ENCODE data around the gene KDM3A.
"Not testable (repeated sequence)": the region's sequence is repeated elsewhere in the genome, so short reads cannot be mapped to it uniquely, and the experiment has no call there.

The KDM3A gene

GRCh38 chr2:86484385-86484784 is 43.2 kb downstream of the KDM3A start:
- DNase-seq, result no peak

DNA sequence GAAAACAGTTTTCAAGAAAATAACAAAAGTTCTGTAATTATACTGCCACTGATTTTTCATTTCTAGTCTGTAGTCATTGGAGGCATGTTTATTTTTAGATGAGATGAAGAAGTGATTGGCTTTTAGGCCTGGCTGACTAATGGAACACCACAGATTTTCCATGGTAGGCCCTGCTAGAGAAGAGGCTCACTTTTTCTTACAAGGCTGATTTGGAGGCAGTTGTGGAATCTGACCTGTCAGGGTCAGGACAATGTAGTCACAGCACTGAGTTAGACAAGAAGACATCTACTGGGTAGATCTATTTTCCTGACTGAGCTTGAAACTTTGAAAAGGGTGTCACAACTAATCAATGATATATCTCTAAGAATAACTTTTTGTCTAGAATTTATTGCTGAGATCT is 43.9 kb downstream of the KDM3A start:
- no peak for DNase-seq

- DNase-seq, result no peak
These were observed 44.6 kb downstream of the KDM3A start for GRCh38 chr2:86485802-86486201.

GRCh38 chr2:86487062-86487461 is 45.9 kb downstream of the KDM3A start:
- no peak for DNase-seq

GRCh38 chr2:86488561-86489250 is 47.5 kb downstream of the KDM3A start:
- DNase-seq, result no peak

- no peak for DNase-seq
These were observed 48.4 kb downstream of the KDM3A start for GRCh38 chr2:86489542-86489941.

GRCh38 chr2:86490245-86490644 is 49.1 kb downstream of the KDM3A start:
- DNase-seq, result no peak

DNA sequence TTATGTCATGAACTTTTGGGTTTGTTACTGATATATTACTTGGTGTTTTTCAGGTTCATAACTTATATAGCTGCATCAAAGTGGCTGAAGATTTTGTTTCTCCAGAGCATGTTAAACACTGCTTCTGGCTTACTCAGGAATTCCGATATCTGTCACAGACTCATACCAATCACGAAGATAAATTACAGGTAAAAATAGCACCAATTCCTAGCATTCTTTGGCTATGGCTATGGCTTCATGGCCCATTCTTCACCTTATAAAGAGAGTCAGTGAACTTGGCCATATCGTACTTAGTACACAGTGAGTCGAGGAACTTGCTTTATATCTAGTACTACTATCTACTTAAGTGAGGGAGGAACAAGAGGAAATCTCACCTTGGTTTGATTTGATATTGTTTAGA is 49.9 kb downstream of the KDM3A start:
- DNase-seq, result no peak

DNA sequence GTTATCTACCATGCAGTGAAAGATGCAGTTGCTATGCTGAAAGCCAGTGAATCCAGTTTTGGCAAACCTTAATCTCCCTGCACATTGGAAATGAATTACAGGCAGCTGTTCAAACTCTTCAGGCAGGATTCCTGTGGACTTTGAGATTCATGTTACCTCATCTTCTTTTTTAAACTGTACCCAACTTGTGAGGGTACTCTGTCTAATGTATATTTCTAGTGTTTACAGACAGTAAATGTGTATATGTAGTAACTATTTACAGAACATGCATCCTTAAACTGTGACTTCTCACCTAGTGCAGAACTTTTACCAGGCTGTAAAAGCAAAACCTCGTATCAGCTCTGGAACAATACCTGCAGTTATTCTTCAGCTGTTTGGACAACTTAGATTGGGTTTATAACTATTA is 50.9 kb downstream of the KDM3A start:
- no peak for DNase-seq

DNA sequence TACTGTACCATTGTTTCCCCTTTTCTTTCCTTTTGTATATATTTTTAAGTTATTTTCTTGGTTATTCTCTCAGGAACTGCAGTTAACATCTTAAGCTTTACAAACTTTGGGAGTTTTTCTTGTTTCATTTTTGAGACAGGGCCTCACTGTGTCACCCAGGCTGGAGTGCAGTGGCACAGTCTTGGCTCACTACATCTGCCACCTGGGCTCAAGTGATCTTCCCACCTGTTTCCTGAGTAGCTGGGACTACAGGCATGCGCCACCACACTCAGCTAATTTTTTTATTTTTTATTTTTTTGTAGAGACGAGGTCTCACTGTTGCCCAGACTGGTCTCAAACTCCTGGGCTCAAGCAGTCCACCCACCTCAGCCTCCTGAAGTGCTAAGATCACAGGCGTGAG is 55.2 kb downstream of the KDM3A start:
- not testable (repeated sequence) for DNase-seq

- DNase-seq, result no peak
These were observed 57.5 kb downstream of the KDM3A start for GRCh38 chr2:86498468-86499260.

DNA sequence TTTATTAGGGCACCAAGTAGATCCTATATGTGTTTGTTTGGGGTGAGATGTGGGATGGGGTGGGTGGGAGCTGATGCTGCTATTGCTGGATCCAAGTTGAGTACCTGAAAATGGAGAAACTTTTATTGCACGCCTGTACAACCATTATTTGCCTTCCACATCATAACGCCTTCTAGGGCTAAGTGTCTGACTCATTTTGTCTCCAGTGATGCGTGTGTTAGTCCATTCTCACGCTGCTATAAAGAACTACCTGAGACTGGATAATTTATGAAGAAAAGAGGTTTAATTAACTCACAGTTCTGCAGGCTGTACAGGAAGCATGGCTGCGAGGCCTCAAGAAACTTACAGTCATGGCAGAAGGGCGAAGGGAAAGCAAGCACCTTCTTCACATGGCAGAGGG is 58.2 kb downstream of the KDM3A start:
- DNase-seq, result no peak

- DNase-seq, result no peak
These were observed 59.3 kb downstream of the KDM3A start for GRCh38 chr2:86500325-86501083.

- DNase-seq, result no peak
These were observed 66.4 kb downstream of the KDM3A start for GRCh38 chr2:86507600-86507999.

- no peak for DNase-seq
These were observed 69.3 kb downstream of the KDM3A start for GRCh38 chr2:86510436-86510933.

GRCh38 chr2:86512034-86512433 is 70.9 kb downstream of the KDM3A start:
- no peak for DNase-seq

DNA sequence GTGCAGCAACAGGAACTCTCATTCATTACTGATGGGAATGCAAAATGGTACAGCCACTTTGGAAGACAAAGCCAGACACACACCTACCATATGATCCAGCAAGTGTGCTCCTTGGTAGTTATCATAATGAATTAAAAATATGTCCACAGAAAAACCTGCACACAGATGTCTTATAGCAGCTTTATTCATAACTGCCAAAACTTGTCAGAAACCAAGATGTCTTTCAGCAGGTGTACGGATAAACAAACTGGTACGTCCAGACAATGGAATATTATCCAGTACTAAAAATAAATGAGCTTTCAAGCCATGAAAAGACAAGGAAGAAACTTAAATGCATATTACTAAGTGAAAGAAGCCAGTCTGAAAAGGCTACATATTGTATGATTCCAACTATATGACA is 71.7 kb downstream of the KDM3A start:
- no peak for DNase-seq

GRCh38 chr2:86513948-86514660 is 72.9 kb downstream of the KDM3A start:
- DNase-seq, result no peak

- DNase-seq, result peak; percentile 30 to 51
These were observed 77.3 kb downstream of the KDM3A start for GRCh38 chr2:86518481-86518880.

- DNase-seq, result no peak
These were observed 78.2 kb downstream of the KDM3A start for GRCh38 chr2:86519349-86519748.

GRCh38 chr2:86520153-86520552 is 79.0 kb downstream of the KDM3A start:
- DNase-seq, result no peak

- no peak for DNase-seq
These were observed 80.8 kb downstream of the KDM3A start for GRCh38 chr2:86521922-86522321.

DNA sequence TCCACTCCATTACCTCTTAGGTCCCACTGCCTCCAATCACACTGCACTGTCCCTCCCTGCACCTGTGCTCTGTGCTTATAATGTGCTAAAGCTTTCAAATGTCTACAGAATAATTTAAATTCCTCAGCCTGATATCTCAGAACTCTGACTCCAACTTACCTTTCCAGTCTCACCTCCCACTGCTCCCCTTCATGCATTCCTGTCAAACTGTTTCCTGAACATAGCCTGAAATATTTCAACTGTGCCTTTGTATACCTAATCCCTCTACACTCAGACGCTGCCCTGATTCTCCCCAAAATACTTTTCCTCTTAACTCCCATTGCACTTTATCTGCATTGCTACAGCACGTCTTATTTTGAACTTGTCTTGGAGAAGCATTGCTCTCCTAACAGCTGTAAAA is 81.5 kb downstream of the KDM3A start:
- DNase-seq, result no peak

All from CD4-positive, alpha-beta T cell treated with Interleukin-1 beta for 1 hour (primary cell).